Lower leg skin (tissue), 4 donors: ENCODE results near the gene PRPSAP2. TPM values are rescaled to one million over a fixed set of nuclear protein-coding genes. Genes with fewer than 3 reads are reported as not detected.

Source experiments
- DNase-seq, 2 donors: peaks; one replicate each; pipeline ENCODE4 v3.0.0-alpha.2; 2019; ENCODE audit warnings: low spot score in 2 of 2
- H3K4me3 ChIP-seq: fragments of 200-600 bp; sonication (generic); 2 replicates; pipeline ENCODE4 v1.5.1; 2017; ENCODE audit warnings: mild to moderate bottlenecking, low read depth; ENCODE audit not compliant: poor library complexity, severe bottlenecking
- POLR2A ChIP-seq, 2 donors: fragments of 450-650 bp; IDR thresholded peaks; one replicate each; pipeline ENCODE4 v1.6.1; 2016 to 2017; ENCODE audit warnings: antibody characterized with exemption in 2 of 2, mild to moderate bottlenecking in 1 of 2, moderate library complexity in 1 of 2
- WGBS, 2 donors: methylation state at CpG; one replicate each; pipeline ENCODE4 v1.1.5; 2018; 5-methylcytosine and 5-hydroxymethylcytosine counted together
- intact Hi-C: fragments of 100-400 bp; cut with DNase I; formaldehyde crosslinking; loops from one replicate; pipeline ENCODE4 v1.15.0; 2023; ENCODE audit warnings: low total_unique reads
- total RNA-seq, 4 donors: library from RNA; depleted of rRNA; stranded (reverse); fragments of >200 nt; gene quantifications; one replicate each; pipeline ENCODE4 v1.1.0, GENCODE V29; 2016
- TF ChIP-seq, protein P1 (sequence below), 3 donors: fragments of 450-650 bp; IDR thresholded peaks; one replicate each; pipeline ENCODE4 v1.5.1; 2016; ENCODE audit warnings: antibody characterized with exemption in 3 of 3, mild to moderate bottlenecking in 3 of 3, moderate library complexity in 2 of 3

Gene PRPSAP2
- total RNA-seq, 4 donors from 2014 or later: 16.3 to 27.3 (median 23.0) TPM

DNA sequence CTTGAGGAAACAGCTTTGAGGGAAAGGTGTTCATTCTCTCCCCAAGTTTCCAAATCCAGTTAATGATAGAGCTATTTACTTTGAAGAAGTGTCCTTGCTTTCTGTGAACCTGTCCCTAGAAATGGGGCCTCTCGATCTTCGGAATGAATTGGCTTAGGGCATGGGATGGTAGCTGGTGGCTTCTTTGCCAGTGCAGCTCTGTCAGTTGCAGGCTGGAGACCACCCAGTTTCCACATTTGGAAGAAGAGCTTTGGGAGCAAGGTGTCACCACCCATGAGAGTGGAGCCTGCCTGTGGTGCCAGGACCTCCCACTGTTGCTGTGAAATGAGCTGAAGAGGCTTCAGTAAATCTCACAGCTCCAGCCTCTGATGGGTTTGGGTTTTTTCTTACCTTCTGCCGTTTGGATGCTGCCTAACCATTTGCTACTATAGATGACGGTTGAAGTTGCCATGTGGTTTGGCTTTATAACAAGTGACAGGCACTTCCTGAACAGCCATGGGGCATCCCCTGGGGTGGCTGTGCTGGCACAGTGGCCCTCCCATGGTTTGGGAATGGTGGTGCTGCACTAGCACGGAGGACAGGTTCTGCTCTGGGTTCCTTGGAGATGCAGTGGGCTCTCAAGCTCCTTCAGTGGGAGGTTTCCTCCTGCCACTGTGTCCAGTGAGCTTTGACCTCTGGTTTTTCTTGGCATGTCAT is 74.6 kb downstream of the PRPSAP2 start:
- intact Hi-C loops: no loop called here
- WGBS, 2 donors: 63 to 74% methylated on average over 5 of the region's 5 CpGs
- H3K4me3 ChIP-seq: no peak overlapping the region
- TF ChIP-seq, protein P1, sequence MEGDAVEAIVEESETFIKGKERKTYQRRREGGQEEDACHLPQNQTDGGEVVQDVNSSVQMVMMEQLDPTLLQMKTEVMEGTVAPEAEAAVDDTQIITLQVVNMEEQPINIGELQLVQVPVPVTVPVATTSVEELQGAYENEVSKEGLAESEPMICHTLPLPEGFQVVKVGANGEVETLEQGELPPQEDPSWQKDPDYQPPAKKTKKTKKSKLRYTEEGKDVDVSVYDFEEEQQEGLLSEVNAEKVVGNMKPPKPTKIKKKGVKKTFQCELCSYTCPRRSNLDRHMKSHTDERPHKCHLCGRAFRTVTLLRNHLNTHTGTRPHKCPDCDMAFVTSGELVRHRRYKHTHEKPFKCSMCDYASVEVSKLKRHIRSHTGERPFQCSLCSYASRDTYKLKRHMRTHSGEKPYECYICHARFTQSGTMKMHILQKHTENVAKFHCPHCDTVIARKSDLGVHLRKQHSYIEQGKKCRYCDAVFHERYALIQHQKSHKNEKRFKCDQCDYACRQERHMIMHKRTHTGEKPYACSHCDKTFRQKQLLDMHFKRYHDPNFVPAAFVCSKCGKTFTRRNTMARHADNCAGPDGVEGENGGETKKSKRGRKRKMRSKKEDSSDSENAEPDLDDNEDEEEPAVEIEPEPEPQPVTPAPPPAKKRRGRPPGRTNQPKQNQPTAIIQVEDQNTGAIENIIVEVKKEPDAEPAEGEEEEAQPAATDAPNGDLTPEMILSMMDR (IDR thresholded peaks at IDR 0.05): no peak
- TF ChIP-seq POLR2A (IDR thresholded peaks at IDR 0.05): no peak
- no peak for DNase-seq

DNA sequence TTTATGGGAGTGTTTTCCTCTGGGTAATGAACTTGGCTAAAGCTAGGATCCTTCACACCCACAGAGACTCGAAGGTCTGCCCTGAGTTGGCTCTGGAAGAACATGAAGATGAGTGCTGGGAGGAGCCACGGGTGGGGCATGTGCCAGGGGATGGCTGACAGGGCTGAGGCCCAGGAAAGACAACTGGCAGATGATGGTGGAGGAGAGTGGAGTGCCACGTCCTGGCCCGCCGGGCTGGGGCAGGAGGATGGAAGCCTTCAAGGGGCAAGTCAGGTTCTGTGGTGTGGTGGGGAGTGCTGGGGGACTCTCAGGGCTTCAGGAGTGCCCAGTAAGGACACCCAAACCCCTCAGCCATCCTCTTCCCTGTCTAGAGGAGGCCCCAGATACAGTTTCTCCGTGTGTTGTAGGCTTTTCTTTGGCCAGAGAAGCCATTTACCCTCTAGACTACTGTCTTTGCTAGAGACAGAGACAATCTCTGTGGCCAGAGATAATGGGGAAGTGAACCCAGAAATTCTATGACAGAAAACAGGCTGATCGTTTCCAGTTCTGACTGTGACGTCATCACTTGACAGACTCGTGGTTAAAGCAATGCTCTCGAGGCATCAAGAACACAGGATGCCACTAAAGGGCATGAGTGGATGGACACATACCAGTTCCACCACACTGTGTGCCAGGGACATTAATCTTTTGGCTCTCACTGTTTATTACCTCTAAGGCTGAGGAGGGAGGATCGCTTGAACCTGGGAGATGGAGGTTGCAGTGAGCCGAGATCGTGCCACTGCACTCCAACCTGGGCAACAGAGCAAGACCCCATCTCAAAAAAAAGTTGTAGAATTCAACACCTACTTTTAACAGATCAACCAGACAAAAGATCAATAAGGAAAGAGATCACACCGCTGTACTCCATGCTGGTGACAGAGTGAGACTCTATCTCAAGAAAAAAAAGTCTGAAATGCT is 75.4 kb downstream of the PRPSAP2 start:
- no peak overlapping the region for H3K4me3 ChIP-seq
- no peak for TF ChIP-seq POLR2A (IDR thresholded peaks at IDR 0.05)
- TF ChIP-seq, protein P1 (IDR thresholded peaks at IDR 0.05): no peak
- 64 to 66% methylated on average over 14 of the region's 14 CpGs for WGBS, 2 donors
- intact Hi-C loops: no loop called here
- no peak for DNase-seq

DNA sequence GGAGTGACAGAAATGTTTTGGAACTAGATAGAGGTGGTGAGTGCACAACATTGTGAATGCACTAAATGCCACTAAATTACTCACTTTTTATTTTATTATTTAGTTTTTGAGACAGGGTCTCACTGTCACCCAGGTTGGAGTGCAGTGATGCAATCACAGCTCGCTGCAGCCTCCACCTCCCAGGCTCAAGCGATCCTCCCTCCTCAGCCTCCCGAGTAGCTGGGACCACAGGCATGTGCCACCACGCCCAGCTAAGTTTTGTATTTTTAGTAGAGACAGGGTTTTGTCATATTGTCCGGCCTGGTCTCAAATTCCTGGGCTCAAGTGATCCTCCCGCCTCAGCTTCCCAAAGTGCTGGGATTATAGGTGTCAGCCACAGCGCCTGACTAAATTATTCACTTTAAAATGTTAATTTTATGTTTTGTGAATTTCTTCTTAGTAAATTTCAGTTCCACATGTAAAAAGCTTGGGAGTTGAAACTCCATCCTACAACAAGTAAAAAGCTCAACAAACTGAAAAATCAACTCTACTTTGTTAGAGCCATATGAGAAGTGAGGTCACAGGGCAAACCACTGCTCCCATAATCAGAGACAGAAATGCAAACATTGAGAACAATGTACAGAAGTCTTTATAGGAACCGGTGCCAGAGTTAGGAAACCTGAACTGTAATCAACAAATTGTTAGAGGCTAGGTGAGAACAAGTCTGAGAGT is 80.2 kb downstream of the PRPSAP2 start:
- intact Hi-C loops: no loop called here
- no peak for DNase-seq
- H3K4me3 ChIP-seq: no peak overlapping the region
- WGBS, 2 donors: 83 to 89% methylated on average over 8 of the region's 8 CpGs
- TF ChIP-seq, protein P1 (IDR thresholded peaks at IDR 0.05): no peak
- no peak for TF ChIP-seq POLR2A (IDR thresholded peaks at IDR 0.05)

DNA sequence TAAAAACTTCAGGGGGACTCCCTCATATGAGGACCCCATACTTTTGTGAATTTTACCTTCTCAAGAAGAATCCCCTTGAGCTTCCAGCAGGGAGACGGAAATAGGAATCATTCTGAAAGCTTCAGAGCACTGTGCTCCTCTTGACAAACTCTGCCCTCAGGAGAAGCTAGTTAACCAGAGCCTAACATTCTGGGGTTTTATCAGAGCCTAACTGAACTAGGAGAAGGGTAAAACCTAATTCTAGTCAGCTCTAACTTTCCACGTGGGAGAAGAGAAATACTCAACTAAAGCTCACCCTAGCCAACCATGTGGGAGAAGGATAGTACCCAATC is 80.7 kb downstream of the PRPSAP2 start:
- TF ChIP-seq, protein P1 (IDR thresholded peaks at IDR 0.05): no peak
- TF ChIP-seq POLR2A (IDR thresholded peaks at IDR 0.05): no peak
- DNase-seq: no peak
- H3K4me3 ChIP-seq: no peak overlapping the region
- 67 to 73% methylated on average over 2 of the region's 2 CpGs for WGBS, 2 donors
- intact Hi-C loops: no loop called here

DNA sequence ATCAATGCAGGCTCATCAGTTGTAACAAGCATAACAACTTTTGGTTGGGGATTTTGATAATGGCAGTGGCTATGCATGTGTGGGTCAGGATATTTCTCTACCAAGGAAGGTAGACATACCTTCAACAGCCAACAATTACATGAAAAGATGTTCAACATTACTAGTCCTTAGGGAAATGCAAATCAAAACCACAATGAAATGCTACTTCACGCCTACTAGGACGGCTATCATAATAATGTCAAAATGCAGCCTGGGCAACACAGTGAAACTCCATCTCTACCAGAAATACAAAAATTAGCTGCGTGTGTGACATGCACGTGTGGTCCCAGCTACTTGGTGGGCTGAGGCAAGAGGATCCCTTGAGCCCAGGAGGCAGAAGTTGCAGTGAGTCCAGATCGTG is 86.7 kb downstream of the PRPSAP2 start:
- intact Hi-C loops: no loop called here
- WGBS, 2 donors: 79 to 84% methylated on average over 5 of the region's 5 CpGs
- no peak overlapping the region for H3K4me3 ChIP-seq
- TF ChIP-seq, protein P1 (IDR thresholded peaks at IDR 0.05): no peak
- no peak for TF ChIP-seq POLR2A (IDR thresholded peaks at IDR 0.05)
- no peak for DNase-seq
